Activated CD4-positive, alpha-beta memory T cell treated with anti-CD3 and anti-CD28 coated beads for 36 hours (primary cell): ENCODE results near the gene IFT88. TPM values are rescaled to one million over a fixed set of nuclear protein-coding genes. Genes with fewer than 3 reads are reported as not detected.

Experiments
- CTCF ChIA-PET: fragments of 350-600 bp; sonication (Branson Sonifier 250); formaldehyde crosslinking; loops from one replicate; lab custom pipeline; 2021; ENCODE audit warnings: antibody characterized with exemption, inconsistent platforms; lab: Charles Lee
- POLR2A ChIA-PET: fragments of 350-600 bp; sonication (Branson Sonifier 250); formaldehyde crosslinking; loops from one replicate; lab custom pipeline; 2021; ENCODE audit warnings: antibody characterized with exemption; lab: Charles Lee
- DNase-seq: peaks from one replicate; pipeline ENCODE4 v3.0.0-alpha.2; 2020
- H3K27ac Mint-ChIP-seq: one replicate; pipeline ENCODE4 v1.8.0; 2021; ENCODE audit warnings: mixed read lengths
- H3K27me3 Mint-ChIP-seq: one replicate; pipeline ENCODE4 v1.8.0; 2021; ENCODE audit warnings: mixed read lengths
- H3K36me3 Mint-ChIP-seq: one replicate; pipeline ENCODE4 v1.8.0; 2021; ENCODE audit warnings: mixed read lengths
- H3K4me1 Mint-ChIP-seq: one replicate; pipeline ENCODE4 v1.8.0; 2021; ENCODE audit warnings: low read depth, mixed read lengths
- H3K4me3 Mint-ChIP-seq: one replicate; pipeline ENCODE4 v1.8.0; 2021; ENCODE audit warnings: mild to moderate bottlenecking, mixed read lengths
- H3K9me3 Mint-ChIP-seq: one replicate; pipeline ENCODE4 v1.8.0; 2021; ENCODE audit warnings: mixed read lengths
- intact Hi-C: fragments of 100-400 bp; cut with micrococcal nuclease; formaldehyde crosslinking; loops from one replicate; pipeline ENCODE4 v1.15.1; 2023
- total RNA-seq, 2 experiments: library from RNA; stranded (reverse); gene quantifications; one replicate each; pipeline ENCODE4 v1.2.3, GENCODE V29; 2021

IFT88 gene
- total RNA-seq, 2 experiments from 2014 or later, result 4.7 to 5.3 TPM

GRCh38 chr13:20567881-20568528 lies 1.0 kb downstream of the IFT88 start:
- H3K4me3 Mint-ChIP-seq, result peak overlapping the region; percentile 84
- POLR2A ChIA-PET, result interaction anchor here (0.6 to 0.7 kb wide), 2 partner anchors 105 to 375 kb away, joined by 4 to 5 read pairs; partner anchors contain the start of gene GJB2
- peaks cover 14% of the 10 kb centered on the region for H3K36me3 Mint-ChIP-seq
- CTCF ChIA-PET, result interaction anchor here (0.8 to 1.2 kb wide), 2 partner anchors 42 to 144 kb away, joined by 3 to 4 read pairs; partner anchors contain the start of gene CRYL1
- peak overlapping the region; percentile 79 for H3K27ac Mint-ChIP-seq
- H3K27me3 Mint-ChIP-seq, result no peaks in the 10 kb centered on the region
- no peak for DNase-seq
- peaks cover 23% of the 10 kb centered on the region for H3K9me3 Mint-ChIP-seq
- H3K4me1 Mint-ChIP-seq, result peaks cover 29% of the 10 kb centered on the region
- intact Hi-C loops, result loop anchor here (2.0 to 5.0 kb wide), 3 partner anchors 41 to 205 kb away; partner anchors contain the start of gene EEF1AKMT1

- Mint-ChIP-seq H3K4me3 (no peak overlapping the region), H3K4me1 (peaks cover 23% of the 10 kb centered on the region), H3K9me3 (peaks cover 9% of the 10 kb centered on the region), H3K27ac (no peak overlapping the region), H3K27me3 (no peaks in the 10 kb centered on the region), H3K36me3 (peaks cover 7% of the 10 kb centered on the region)
- intact Hi-C loops, result no loop called here
- CTCF ChIA-PET, result interaction anchor here (1.0 kb wide), 1 partner anchor 74 kb away, joined by 3 read pairs; no protein-coding TSS in a partner anchor
- POLR2A ChIA-PET, result no interaction called here
- no peak for DNase-seq
Observed at GRCh38 chr13:20570517-20570916, 3.6 kb downstream of the IFT88 start.

GRCh38 chr13:20571676-20572075 lies 4.7 kb downstream of the IFT88 start:
- intact Hi-C loops, result no loop called here
- Mint-ChIP-seq H3K4me1 (peaks cover 18% of the 10 kb centered on the region), H3K27ac (no peak overlapping the region), H3K36me3 (peaks cover 10% of the 10 kb centered on the region), H3K27me3 (no peaks in the 10 kb centered on the region), H3K4me3 (no peak overlapping the region), H3K9me3 (peaks cover 5% of the 10 kb centered on the region)
- ChIA-PET CTCF (interaction anchor here (0.7 kb wide), 1 partner anchor 257 kb away, joined by 3 read pairs; no protein-coding TSS in a partner anchor), POLR2A (no interaction called here)
- peak; percentile 16 for DNase-seq

- POLR2A ChIA-PET, result no interaction called here
- DNase-seq, result no peak
- H3K4me3 Mint-ChIP-seq, result no peak overlapping the region
- intact Hi-C loops, result no loop called here
- peaks cover 10% of the 10 kb centered on the region for H3K4me1 Mint-ChIP-seq
- peaks cover 13% of the 10 kb centered on the region for H3K9me3 Mint-ChIP-seq
- no peaks in the 10 kb centered on the region for H3K27me3 Mint-ChIP-seq
- no peak overlapping the region for H3K27ac Mint-ChIP-seq
- H3K36me3 Mint-ChIP-seq, result peaks cover 17% of the 10 kb centered on the region
- CTCF ChIA-PET, result no interaction called here
Observed at GRCh38 chr13:20573186-20573585, 6.2 kb downstream of the IFT88 start.

- Mint-ChIP-seq H3K4me3 (no peak overlapping the region), H3K27me3 (no peaks in the 10 kb centered on the region), H3K36me3 (peaks cover 20% of the 10 kb centered on the region), H3K4me1 (peaks cover 8% of the 10 kb centered on the region), H3K9me3 (peaks cover 13% of the 10 kb centered on the region), H3K27ac (no peak overlapping the region)
- intact Hi-C loops, result no loop called here
- ChIA-PET CTCF (no interaction called here), POLR2A (no interaction called here)
- DNase-seq, result no peak
Observed at GRCh38 chr13:20573636-20574035, 6.7 kb downstream of the IFT88 start.

GRCh38 chr13:20579191-20579590 lies 12.2 kb downstream of the IFT88 start:
- Mint-ChIP-seq H3K36me3 (peaks cover 46% of the 10 kb centered on the region), H3K27ac (no peak overlapping the region), H3K4me1 (no peaks in the 10 kb centered on the region), H3K27me3 (no peaks in the 10 kb centered on the region), H3K9me3 (peaks cover 17% of the 10 kb centered on the region), H3K4me3 (no peak overlapping the region)
- POLR2A ChIA-PET, result no interaction called here
- intact Hi-C loops, result no loop called here
- no peak for DNase-seq
- CTCF ChIA-PET, result no interaction called here

GRCh38 chr13:20580257-20580656 lies 13.3 kb downstream of the IFT88 start:
- no peak for DNase-seq
- Mint-ChIP-seq H3K36me3 (peaks cover 53% of the 10 kb centered on the region), H3K4me3 (no peak overlapping the region), H3K4me1 (no peaks in the 10 kb centered on the region), H3K27me3 (no peaks in the 10 kb centered on the region), H3K27ac (no peak overlapping the region), H3K9me3 (peaks cover 22% of the 10 kb centered on the region)
- ChIA-PET POLR2A (no interaction called here), CTCF (no interaction called here)
- intact Hi-C loops, result no loop called here

GRCh38 chr13:20582026-20582425 lies 15.1 kb downstream of the IFT88 start:
- peaks cover 52% of the 10 kb centered on the region for H3K36me3 Mint-ChIP-seq

GRCh38 chr13:20583803-20584293 lies 16.9 kb downstream of the IFT88 start:
- intact Hi-C loops, result no loop called here
- ChIA-PET POLR2A (no interaction called here), CTCF (interaction anchor here (0.6 kb wide), 1 partner anchor 340 kb away, joined by 3 read pairs; no protein-coding TSS in a partner anchor)
- Mint-ChIP-seq H3K4me1 (no peaks in the 10 kb centered on the region), H3K36me3 (peaks cover 40% of the 10 kb centered on the region), H3K4me3 (no peak overlapping the region), H3K27me3 (no peaks in the 10 kb centered on the region), H3K27ac (no peak overlapping the region), H3K9me3 (peaks cover 14% of the 10 kb centered on the region)
- DNase-seq, result no peak

More at GRCh38 chr13:20582026-20582425, 15.1 kb downstream of the IFT88 start:
- CTCF ChIA-PET, result no interaction called here
- Mint-ChIP-seq H3K4me3 (no peak overlapping the region), H3K4me1 (no peaks in the 10 kb centered on the region), H3K27me3 (no peaks in the 10 kb centered on the region), H3K9me3 (peaks cover 20% of the 10 kb centered on the region), H3K27ac (no peak overlapping the region)
- intact Hi-C loops, result no loop called here
- POLR2A ChIA-PET, result no interaction called here
- DNase-seq, result no peak

- H3K4me3 Mint-ChIP-seq, result no peak overlapping the region
- DNase-seq, result no peak
- no peaks in the 10 kb centered on the region for H3K4me1 Mint-ChIP-seq
- peaks cover 14% of the 10 kb centered on the region for H3K9me3 Mint-ChIP-seq
- no peaks in the 10 kb centered on the region for H3K27me3 Mint-ChIP-seq
- ChIA-PET POLR2A (no interaction called here), CTCF (no interaction called here)
- no peak overlapping the region for H3K27ac Mint-ChIP-seq
- intact Hi-C loops, result no loop called here
- H3K36me3 Mint-ChIP-seq, result peaks cover 35% of the 10 kb centered on the region
Observed at GRCh38 chr13:20585371-20585770, 18.4 kb downstream of the IFT88 start.

GRCh38 chr13:20588529-20589110 lies 21.7 kb downstream of the IFT88 start:
- intact Hi-C loops, result no loop called here
- ChIA-PET POLR2A (no interaction called here), CTCF (no interaction called here)
- Mint-ChIP-seq H3K9me3 (peaks cover 11% of the 10 kb centered on the region), H3K27ac (no peak overlapping the region), H3K4me3 (no peak overlapping the region), H3K36me3 (peaks cover 18% of the 10 kb centered on the region), H3K4me1 (no peaks in the 10 kb centered on the region), H3K27me3 (no peaks in the 10 kb centered on the region)
- no peak for DNase-seq

GRCh38 chr13:20590561-20590960 lies 23.6 kb downstream of the IFT88 start:
- intact Hi-C loops, result no loop called here
- no peak overlapping the region for H3K27ac Mint-ChIP-seq
- H3K27me3 Mint-ChIP-seq, result no peaks in the 10 kb centered on the region
- H3K4me3 Mint-ChIP-seq, result no peak overlapping the region
- no peaks in the 10 kb centered on the region for H3K4me1 Mint-ChIP-seq
- H3K36me3 Mint-ChIP-seq, result peaks cover 3% of the 10 kb centered on the region
- ChIA-PET POLR2A (no interaction called here), CTCF (no interaction called here)
- no peaks in the 10 kb centered on the region for H3K9me3 Mint-ChIP-seq
- DNase-seq, result no peak
